ENCODE data around the gene SPSB1.

SPSB1 gene

GRCh38 chr1:9399510-9400424, 107.1 kb downstream of the SPSB1 start:
- DNase-seq (ENCODE audit: insufficient read length, low spot score) (no peak), FAIRE-seq (no peak)
- TF ChIP-seq POLR2A (IDR thresholded peaks at IDR 0.05; ENCODE audit: low read depth, low read length): no peak

GRCh38 chr1:9400425-9401079, 107.9 kb downstream of the SPSB1 start:
- FAIRE-seq: no peak

GRCh38 chr1:9401080-9401453, 108.4 kb downstream of the SPSB1 start:
- FAIRE-seq: no peak
- TF ChIP-seq POLR2A (IDR thresholded peaks at IDR 0.05; ENCODE audit: low read depth, low read length): no peak
- no peak for DNase-seq (ENCODE audit: insufficient read length, low spot score)

More at GRCh38 chr1:9400425-9401079, 107.9 kb downstream of the SPSB1 start:
- no peak for DNase-seq (ENCODE audit: insufficient read length, low spot score)
- TF ChIP-seq POLR2A (IDR thresholded peaks at IDR 0.05; ENCODE audit: low read depth, low read length): no peak

- no peak for DNase-seq (ENCODE audit: insufficient read length, low spot score)
- FAIRE-seq: no peak
- no peak for TF ChIP-seq POLR2A (IDR thresholded peaks at IDR 0.05; ENCODE audit: low read depth, low read length)
Observed at GRCh38 chr1:9402256-9402616, 109.5 kb downstream of the SPSB1 start.

- no peak for TF ChIP-seq POLR2A (IDR thresholded peaks at IDR 0.05; ENCODE audit: low read depth, low read length)
- FAIRE-seq: no peak
- no peak for DNase-seq (ENCODE audit: insufficient read length, low spot score)
Observed at GRCh38 chr1:9402717-9403225, 110.1 kb downstream of the SPSB1 start.

GRCh38 chr1:9404117-9404914, 111.6 kb downstream of the SPSB1 start:
- TF ChIP-seq POLR2A (IDR thresholded peaks at IDR 0.05; ENCODE audit: low read depth, low read length): no peak
- FAIRE-seq (no peak), DNase-seq (ENCODE audit: insufficient read length, low spot score) (no peak)

- no peak for TF ChIP-seq POLR2A (IDR thresholded peaks at IDR 0.05; ENCODE audit: low read depth, low read length)
- DNase-seq (ENCODE audit: insufficient read length, low spot score) (no peak), FAIRE-seq (no peak)
Observed at GRCh38 chr1:9406111-9406510, 113.4 kb downstream of the SPSB1 start.

GRCh38 chr1:9410737-9411297, 118.1 kb downstream of the SPSB1 start:
- no peak for TF ChIP-seq POLR2A (IDR thresholded peaks at IDR 0.05; ENCODE audit: low read depth, low read length)
- peak; percentile 6 for FAIRE-seq
- no peak for DNase-seq (ENCODE audit: insufficient read length, low spot score)

- no peak for FAIRE-seq
- no peak for TF ChIP-seq POLR2A (IDR thresholded peaks at IDR 0.05; ENCODE audit: low read depth, low read length)
- peak; percentile 74 for DNase-seq (ENCODE audit: insufficient read length, low spot score)
Observed at GRCh38 chr1:9413071-9413876, 120.6 kb downstream of the SPSB1 start.

- FAIRE-seq: no peak
- no peak for TF ChIP-seq POLR2A (IDR thresholded peaks at IDR 0.05; ENCODE audit: low read depth, low read length)
- DNase-seq (ENCODE audit: insufficient read length, low spot score): no peak
Observed at GRCh38 chr1:9413877-9414213, 121.2 kb downstream of the SPSB1 start.

GRCh38 chr1:9416506-9416905, 123.8 kb downstream of the SPSB1 start:
- TF ChIP-seq POLR2A (IDR thresholded peaks at IDR 0.05; ENCODE audit: low read depth, low read length): no peak
- FAIRE-seq (no peak), DNase-seq (ENCODE audit: insufficient read length, low spot score) (no peak)

- no peak for TF ChIP-seq POLR2A (IDR thresholded peaks at IDR 0.05; ENCODE audit: low read depth, low read length)
- no peak for DNase-seq (ENCODE audit: insufficient read length, low spot score)
- FAIRE-seq: no peak
Observed at GRCh38 chr1:9416918-9417500, 124.3 kb downstream of the SPSB1 start.

GRCh38 chr1:9417695-9418094, 125.0 kb downstream of the SPSB1 start:
- TF ChIP-seq POLR2A (IDR thresholded peaks at IDR 0.05; ENCODE audit: low read depth, low read length): no peak
- no peak for FAIRE-seq
- DNase-seq (ENCODE audit: insufficient read length, low spot score): no peak

Measured in H54 (cell line).